LNCaP clone FGC (cell line): ENCODE results near the gene SYNDIG1L.
"Not testable (repeated sequence)": the region's sequence is repeated elsewhere in the genome, so short reads cannot be mapped to it uniquely, and the experiment has no call there.

ENCODE experiments used
- DNase-seq: peaks from one replicate; pipeline ENCODE4 v3.0.0-alpha.2; 2011; ENCODE audit warnings: low read depth
- H3K4me3 ChIP-seq: 2 replicates; pipeline ENCODE4 v1.5.1; 2011; ENCODE audit warnings: mild to moderate bottlenecking, low read depth, low read length, control low read depth
- TF ChIP-seq, protein P1 (sequence below): IDR thresholded peaks from 2 replicates; pipeline ENCODE4 v1.5.1; 2012; ENCODE audit warnings: mild to moderate bottlenecking; ENCODE audit not compliant: control insufficient read depth, insufficient read depth; ENCODE audit errors: extremely low read depth

SYNDIG1L gene

DNA sequence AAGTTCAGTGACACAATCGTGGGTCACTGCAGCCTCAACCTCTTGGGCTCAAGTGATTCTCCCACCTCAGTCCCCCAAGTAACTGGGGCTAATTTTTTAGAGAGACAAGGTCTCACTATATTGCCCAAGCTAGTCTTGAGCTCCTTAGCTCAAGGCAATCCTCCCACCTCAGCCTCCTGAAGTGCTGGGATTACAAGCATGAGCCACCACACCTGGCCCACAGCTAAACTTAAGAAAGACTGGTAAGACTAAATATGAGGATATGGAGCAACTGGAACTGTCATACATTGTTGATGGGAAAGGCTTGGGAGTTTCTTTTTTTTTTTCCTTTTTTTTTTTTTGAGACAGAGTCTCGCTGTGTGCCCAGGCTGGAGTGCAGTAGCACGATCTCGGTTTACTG, 43.8 kb downstream of the SYNDIG1L start:
- TF ChIP-seq, protein P1, sequence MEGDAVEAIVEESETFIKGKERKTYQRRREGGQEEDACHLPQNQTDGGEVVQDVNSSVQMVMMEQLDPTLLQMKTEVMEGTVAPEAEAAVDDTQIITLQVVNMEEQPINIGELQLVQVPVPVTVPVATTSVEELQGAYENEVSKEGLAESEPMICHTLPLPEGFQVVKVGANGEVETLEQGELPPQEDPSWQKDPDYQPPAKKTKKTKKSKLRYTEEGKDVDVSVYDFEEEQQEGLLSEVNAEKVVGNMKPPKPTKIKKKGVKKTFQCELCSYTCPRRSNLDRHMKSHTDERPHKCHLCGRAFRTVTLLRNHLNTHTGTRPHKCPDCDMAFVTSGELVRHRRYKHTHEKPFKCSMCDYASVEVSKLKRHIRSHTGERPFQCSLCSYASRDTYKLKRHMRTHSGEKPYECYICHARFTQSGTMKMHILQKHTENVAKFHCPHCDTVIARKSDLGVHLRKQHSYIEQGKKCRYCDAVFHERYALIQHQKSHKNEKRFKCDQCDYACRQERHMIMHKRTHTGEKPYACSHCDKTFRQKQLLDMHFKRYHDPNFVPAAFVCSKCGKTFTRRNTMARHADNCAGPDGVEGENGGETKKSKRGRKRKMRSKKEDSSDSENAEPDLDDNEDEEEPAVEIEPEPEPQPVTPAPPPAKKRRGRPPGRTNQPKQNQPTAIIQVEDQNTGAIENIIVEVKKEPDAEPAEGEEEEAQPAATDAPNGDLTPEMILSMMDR = no peak
- DNase-seq = no peak
- no peak overlapping the region for H3K4me3 ChIP-seq

DNA sequence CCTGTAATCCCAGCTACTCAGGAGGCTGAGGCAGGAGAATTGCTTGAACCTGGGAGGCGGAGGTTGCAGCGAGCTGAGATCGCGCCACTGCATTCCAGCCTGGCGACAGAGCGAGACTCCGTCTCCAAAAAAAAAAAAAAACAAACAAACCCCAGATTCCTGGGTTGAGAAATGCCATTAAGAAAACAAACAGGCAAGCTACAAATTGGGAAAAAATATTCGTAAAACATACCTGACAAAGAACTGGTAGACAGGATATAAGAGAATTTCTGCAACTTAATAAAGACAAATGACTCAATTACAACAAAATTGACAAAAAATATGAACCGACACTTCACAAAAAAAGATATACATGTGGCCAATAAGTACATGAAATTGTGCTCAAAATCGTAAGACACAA, 44.4 kb downstream of the SYNDIG1L start:
- not testable (repeated sequence) for DNase-seq, H3K4me3 ChIP-seq

DNA sequence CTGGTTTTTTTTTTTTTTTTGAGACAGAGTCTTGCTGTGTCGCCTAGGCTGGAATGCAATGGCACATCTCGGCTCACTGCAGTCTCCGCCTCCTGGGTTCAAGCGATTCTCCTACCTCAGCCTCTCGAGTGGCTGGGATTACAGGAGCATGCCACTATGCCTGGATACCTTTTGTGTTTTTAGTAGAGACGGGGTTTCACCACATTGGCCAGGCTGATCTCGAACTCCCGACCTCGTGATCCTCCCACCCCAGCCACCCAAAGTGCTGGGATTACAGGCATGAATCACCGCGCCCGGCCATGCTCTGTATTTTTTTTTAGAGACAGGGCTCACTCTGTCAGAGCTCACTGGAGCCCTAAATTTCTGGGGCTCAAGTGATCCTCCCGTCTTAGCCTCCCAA, 45.2 kb downstream of the SYNDIG1L start:
- no peak for DNase-seq
- TF ChIP-seq, protein P1 = no peak
- no peak overlapping the region for H3K4me3 ChIP-seq

DNA sequence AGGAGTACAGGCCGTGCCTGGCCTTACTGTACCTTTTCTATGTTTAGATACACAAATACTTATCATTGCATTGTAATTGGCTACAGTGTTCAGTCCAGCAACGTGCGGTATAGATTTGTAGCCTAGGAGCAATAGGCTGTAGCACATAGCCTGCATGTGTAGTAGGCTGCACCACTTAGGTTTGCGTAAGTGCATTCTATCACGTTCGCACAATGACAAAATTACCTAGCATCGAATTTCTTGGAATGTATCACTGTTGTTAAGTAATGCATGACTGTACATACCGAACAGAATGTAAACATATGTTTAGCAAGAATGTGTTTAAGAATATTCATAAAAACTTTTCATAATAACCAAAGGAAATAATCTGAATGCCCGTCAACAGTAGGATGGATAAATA, 45.8 kb downstream of the SYNDIG1L start:
- no peak overlapping the region for H3K4me3 ChIP-seq
- no peak for DNase-seq
- TF ChIP-seq, protein P1 = no peak

DNA sequence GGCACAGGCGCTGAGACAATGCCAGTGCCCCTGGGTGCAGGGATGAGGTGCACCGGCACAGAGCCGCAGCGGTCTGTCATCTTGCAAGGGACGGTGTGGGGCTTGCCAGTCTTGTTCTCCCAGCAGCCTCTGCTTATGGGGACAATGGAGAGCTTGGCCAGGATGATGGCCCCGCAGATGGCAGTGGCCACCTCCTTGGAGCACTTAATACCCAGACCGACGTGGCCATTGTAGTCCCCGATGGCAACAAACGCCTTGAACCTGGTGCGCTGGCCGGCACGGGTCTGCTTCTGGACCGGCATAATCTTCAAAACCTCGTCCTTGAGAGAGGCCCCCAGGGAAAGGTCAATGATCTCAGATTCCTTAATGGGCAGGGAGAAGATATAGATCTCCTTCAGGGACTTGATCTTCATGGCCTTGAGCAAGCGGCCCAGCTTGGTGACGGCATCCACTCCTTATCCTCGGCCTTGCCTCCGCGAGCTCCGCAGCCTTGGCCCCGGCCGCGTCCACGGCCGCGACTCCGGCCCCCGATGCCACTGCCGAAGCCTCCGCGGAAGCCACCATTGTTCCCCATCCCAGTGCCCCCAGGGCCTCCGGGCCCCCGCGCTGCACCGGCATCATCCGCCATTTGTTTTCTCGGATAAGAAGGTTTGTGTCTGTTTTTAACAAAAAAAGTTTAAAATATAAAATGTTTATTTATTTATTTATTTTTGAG, 47.9 kb downstream of the SYNDIG1L start:
- TF ChIP-seq, protein P1 = no peak
- H3K4me3 ChIP-seq = no peak overlapping the region
- no peak for DNase-seq

DNA sequence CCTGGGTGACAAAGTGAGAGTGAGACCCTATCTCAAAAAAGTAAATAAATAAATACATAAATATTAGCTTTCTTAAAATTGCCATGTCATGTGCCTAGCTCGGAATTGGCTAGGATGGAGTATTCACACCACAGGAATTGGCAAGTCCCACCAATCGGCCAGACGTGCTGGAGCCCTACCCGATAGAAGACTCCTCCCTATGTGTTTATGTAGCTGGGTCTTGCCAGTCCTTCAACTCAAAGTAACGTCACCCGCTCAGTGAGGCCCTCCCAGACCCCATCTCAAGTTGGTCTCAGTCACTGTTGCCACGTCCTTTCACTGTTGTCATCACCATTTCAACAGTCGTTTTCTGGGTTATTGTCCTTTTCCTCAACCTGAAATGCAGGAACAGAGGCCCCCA, 57.6 kb downstream of the SYNDIG1L start:
- no peak for DNase-seq
- no peak overlapping the region for H3K4me3 ChIP-seq
- TF ChIP-seq, protein P1 = no peak

DNA sequence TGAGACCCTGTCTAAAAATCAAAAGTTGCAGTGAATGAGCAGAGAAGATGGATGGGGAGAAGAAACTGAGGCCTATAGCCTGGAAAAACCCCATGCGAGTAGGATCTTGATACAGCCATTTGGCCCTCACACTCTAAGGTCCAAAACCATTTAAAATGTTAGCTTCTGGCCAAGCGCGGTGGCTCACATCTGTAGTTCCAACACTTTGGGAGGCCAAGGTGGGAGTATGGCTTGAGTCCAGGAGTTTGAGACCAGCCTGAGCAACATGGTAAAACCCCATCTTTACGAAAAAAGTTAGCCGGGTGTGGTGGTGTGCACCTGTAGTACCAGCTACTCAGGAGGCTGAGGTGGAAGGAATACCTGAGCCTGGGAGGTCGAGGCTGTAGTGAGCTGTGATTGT, 58.0 kb downstream of the SYNDIG1L start:
- no peak for DNase-seq
- no peak overlapping the region for H3K4me3 ChIP-seq
- TF ChIP-seq, protein P1 = no peak
